ENCODE data around the gene BRWD1. TPM values are rescaled to one million over a fixed set of nuclear protein-coding genes. Genes with fewer than 3 reads are reported as not detected.

The BRWD1 gene
- total RNA-seq, 4 donors from 2014 or later, result 60.3 to 74.4 (median 68.7) TPM

DNA sequence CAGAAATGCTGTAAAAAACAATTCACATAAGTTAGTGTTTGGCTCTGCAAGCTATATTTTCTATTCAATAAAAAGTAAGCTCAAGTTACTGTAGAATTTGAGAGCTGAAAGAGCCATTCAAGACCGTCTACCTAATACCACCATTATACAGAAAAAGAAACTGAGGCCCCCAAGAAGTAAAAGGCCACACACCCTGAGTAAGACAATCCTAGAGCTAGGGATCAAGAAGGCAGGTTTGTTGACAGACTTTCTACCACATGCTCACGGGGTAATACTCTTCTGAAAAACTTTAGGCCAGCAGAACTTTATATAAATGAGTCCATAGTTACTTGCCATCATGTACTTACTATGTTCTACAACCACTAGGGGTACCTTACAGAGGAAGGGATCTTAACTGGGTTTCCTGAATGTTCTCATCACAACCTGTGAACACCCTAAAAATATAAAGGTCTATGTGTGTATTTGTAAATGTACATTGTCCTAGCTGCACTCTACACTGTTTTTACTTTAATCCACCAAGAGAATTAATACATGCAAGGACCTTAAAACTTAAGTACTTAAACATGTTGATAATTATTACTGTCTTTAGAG, 132.9 kb downstream of the BRWD1 start:
- TF ChIP-seq, protein P1, sequence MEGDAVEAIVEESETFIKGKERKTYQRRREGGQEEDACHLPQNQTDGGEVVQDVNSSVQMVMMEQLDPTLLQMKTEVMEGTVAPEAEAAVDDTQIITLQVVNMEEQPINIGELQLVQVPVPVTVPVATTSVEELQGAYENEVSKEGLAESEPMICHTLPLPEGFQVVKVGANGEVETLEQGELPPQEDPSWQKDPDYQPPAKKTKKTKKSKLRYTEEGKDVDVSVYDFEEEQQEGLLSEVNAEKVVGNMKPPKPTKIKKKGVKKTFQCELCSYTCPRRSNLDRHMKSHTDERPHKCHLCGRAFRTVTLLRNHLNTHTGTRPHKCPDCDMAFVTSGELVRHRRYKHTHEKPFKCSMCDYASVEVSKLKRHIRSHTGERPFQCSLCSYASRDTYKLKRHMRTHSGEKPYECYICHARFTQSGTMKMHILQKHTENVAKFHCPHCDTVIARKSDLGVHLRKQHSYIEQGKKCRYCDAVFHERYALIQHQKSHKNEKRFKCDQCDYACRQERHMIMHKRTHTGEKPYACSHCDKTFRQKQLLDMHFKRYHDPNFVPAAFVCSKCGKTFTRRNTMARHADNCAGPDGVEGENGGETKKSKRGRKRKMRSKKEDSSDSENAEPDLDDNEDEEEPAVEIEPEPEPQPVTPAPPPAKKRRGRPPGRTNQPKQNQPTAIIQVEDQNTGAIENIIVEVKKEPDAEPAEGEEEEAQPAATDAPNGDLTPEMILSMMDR (IDR thresholded peaks at IDR 0.05; ENCODE audit: low read depth), result no peak

DNA sequence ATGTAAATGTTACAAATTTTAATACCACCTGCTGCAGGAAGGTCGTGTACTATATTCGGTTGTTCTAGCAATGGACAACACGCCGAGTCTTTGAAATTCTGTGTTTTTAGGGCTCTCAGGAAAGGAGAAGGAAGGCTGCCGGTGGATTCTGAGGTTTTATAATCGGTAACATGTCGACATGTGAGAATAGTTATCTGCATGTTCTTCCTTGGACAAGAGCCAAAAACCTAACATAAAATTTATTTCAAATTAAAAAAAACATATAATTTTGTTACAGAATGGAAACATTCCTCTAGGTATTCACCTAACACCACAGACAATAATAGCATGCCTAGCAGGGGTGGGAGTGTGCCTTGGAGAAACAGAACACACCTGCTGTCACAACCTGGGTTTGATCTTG, 135.0 kb downstream of the BRWD1 start:
- TF ChIP-seq, protein P1 (IDR thresholded peaks at IDR 0.05; ENCODE audit: low read depth), result no peak

DNA sequence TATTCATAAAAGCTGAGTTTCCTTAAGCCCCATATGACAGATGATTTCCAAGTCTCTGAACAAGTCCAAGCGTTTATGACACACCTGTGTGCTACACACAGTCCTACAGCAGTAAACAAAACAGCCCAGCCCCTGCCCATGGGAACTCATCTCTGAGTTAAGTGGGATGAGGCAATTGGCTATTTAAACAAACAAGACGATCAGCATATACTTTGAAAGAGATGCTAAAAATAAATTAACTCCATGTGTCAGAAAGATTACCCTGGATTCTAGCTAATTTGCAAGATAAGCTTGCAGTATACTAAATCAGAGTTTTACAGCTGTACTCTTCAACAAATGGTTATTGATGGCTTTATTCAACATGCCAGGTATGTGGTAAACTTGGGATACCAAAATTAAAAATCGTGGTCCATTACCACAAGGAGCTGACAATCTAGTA, 137.1 kb downstream of the BRWD1 start:
- TF ChIP-seq, protein P1 (IDR thresholded peaks at IDR 0.05; ENCODE audit: low read depth), result no peak

DNA sequence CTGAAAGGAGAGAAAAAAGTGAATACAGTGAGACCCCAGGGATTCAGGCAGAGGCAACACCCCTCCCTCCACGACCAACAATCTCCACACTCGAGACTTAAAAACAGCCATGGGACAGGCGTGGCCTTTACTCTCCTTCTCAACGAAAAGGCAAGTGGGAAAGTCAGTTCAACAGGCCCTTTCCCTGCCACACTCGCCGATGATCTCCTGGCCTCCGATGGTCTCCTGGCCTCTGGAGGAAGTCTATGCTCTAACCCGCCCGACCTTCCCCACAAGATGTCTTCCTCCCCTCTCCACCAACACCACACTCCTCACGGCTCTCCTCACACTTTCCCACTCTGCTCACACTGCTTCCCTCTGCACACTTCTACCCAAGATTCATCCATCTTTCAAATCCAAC, 137.8 kb downstream of the BRWD1 start:
- TF ChIP-seq, protein P1 (IDR thresholded peaks at IDR 0.05; ENCODE audit: low read depth), result no peak

DNA sequence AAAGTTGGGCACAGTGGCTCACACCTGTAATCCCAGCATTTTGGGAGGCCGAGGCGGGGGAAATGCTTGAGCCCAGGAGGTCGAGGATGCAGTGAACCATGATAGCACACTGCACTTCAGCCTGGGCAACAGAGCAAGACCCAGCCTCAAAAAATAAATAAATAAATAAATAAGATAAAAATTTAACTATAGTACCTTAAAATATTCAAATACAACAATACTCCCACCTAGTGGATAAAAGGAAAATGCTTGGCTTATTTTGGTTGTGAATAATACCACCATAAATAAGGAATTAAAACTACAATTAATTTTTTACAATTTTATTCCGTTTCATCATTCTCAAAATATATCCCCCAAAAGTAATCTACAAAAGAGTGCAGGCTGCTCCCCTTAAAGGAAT, 138.3 kb downstream of the BRWD1 start:
- TF ChIP-seq, protein P1 (IDR thresholded peaks at IDR 0.05; ENCODE audit: low read depth), result no peak

DNA sequence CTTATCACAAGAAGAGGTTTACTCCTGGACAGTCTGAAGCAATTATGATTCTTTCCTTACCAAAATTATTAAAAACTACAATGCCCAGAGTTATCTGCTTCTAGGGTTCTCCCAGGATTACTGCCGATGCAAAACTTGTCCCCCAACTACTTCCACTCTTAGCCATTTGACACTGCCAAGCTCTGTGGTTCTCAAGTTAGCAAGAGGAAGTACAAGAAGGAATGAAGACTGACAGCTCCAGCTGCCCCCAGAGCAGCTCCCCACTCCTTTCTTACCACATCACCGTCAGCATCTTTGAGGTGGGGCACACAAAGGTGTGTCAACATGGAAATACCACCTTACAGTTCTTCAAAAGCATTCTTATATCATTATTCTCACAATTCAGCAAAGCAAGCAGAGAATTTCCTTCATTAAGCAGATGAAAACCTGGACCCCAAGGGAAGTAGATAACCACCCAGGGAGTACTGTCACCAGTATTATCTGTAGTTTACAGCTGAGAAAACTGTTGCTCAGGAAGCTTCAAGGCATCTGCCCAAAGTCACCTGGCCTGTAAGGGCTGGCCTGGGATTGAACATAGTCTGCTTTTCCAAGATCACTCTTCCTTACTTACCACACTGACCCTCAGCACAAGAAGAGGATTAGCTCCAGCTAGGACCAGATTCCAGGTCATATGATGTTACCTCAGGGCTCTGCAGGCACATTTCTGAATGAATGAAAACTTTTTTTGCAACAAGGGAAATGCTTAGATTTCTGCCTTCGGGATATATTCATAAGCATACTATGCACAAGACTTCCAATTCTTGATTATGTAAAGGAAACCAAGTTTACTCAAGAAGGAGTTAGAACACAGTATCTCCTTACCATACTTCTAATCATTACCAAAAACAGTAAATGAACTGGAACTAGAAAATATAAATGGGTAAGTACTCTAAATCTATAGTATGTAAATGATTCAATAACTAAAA, 139.4 kb downstream of the BRWD1 start:
- TF ChIP-seq, protein P1 (IDR thresholded peaks at IDR 0.05; ENCODE audit: low read depth), result no peak

DNA sequence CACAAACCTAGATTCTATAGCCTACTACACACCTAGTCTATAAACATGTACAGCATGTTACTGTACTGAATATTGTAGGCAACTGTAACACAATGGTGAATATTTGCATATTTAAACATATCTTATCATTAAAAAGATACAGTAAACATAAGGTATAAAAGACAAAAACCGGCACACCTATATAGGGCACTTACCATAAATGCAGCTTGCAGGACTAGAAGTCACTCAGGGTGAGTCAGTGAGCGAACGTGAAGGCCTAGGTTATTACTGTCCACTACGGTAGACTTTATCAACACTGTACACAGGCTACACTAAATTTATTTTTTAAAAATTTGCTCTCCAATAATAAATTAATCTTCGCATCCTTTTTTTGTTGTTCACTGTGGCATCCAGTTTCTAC, 143.5 kb downstream of the BRWD1 start:
- TF ChIP-seq, protein P1 (IDR thresholded peaks at IDR 0.05; ENCODE audit: low read depth), result no peak

All from subcutaneous adipose tissue (tissue), 4 donors.